GM18861 (cell line): ENCODE data around the gene NLE1.

Source experiments
- ATAC-seq: cut with Tn5 transposase; IDR thresholded peaks from one replicate; pipeline ENCODE4 v1.9.1; 2021; ENCODE audit not compliant: unreplicated experiment

NLE1 gene

GRCh38 chr17:35087731-35088355, 54.3 kb downstream of the NLE1 start:
- peak; percentile 7 for ATAC-seq

- no peak for ATAC-seq
Measured at GRCh38 chr17:35086931-35087573, 55.1 kb downstream of the NLE1 start.

GRCh38 chr17:35086164-35086563, 55.9 kb downstream of the NLE1 start:
- no peak for ATAC-seq

GRCh38 chr17:35084987-35085386, 57.1 kb downstream of the NLE1 start:
- no peak for ATAC-seq

GRCh38 chr17:35083071-35083470, 59.0 kb downstream of the NLE1 start:
- ATAC-seq, result no peak

- ATAC-seq, result no peak
Measured at GRCh38 chr17:35082073-35082657, 59.9 kb downstream of the NLE1 start.

GRCh38 chr17:35081638-35082037, 60.5 kb downstream of the NLE1 start:
- no peak for ATAC-seq

GRCh38 chr17:35080536-35080935, 61.6 kb downstream of the NLE1 start:
- peak; percentile 58 for ATAC-seq

- no peak for ATAC-seq
Measured at GRCh38 chr17:35079547-35080423, 62.3 kb downstream of the NLE1 start.
